Activated naive CD4-positive, alpha-beta T cell (primary cell): ENCODE results near the gene RANBP3L.
"Not testable (repeated sequence)": the region's sequence is repeated elsewhere in the genome, so short reads cannot be mapped to it uniquely, and the experiment has no call there.

Experiments used
- DNase-seq, 4 experiments: peaks; one replicate each; lab custom pipeline; 2025; lab: John Stamatoyannopoulos, UW

RANBP3L gene

DNA sequence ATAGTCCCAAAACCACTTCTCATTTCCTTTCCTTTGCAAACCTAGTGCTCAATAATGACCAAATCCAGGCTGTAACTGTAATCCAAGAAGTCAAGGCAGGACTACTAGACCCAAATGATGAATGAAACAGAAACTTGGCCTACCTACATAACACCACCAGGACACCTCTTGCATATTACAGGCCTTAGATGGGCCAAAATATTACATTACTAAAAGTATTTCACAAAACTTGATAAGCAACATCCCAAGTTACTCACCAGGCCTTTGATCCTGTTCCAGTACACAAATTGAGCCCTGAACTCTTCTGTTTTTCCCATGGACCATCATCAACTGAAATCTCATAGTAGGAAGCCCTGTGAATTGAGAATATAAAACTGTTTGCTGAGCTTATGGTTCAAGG, 94.8 kb downstream of the RANBP3L start:
- DNase-seq: no peak

DNA sequence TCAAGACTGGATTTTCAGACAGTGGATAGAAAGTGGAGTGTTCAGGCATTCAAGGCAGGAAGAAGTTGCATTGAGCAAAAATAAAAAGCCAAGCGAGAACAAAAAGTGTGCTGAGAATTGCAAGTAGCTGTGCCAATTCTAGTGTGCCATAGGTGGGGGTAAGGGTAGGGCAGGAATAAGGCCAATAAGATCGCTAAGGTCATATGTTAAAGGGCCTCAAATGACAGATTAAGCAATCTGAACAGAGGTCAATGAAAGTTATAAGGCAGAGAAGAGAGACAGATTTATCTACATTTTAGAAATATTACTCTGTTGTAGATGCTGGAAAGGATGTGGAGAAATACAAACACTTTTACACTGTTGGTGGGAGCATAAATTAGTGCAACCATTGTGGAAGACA, 96.4 kb downstream of the RANBP3L start:
- DNase-seq: no peak

DNA sequence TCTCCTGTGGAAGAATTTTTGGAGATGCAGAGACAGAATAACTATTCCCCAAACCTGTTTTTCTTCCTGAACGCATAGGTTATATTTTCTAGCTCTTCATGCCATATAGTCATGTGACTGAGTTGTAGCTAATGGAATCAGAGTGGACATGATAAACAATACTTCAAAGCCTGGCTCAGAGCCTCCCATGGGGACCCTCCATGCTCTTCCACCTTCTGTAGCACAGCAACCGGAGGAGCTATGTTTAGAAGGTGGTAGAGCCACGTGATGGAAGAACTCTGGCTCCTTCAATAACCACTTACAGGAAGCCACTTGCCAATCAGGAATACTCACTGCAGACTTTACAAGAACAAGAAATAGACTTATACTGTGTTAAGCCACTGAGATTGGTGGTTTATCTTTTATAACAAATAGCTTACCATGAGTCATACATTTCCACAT, 99.2 kb downstream of the RANBP3L start:
- no peak for DNase-seq

DNA sequence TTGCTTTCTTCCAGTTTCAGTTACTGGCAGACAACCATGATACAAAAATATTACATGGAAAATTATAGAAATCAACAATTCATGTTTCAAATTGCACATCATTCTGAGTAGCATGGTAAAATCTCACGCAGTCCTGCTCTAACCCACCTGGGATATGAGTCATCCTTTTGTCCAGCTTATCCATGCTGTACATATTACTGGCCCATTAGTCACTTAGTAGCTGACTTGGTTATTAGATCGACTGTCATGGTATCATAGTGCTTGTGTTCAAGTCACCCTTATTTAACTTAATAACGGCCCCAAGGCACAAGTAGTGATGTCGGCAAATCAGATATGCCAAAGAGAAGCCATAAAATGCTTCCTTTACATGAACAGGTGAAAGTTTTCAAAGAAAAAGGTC, 101.2 kb downstream of the RANBP3L start:
- DNase-seq: no peak

DNA sequence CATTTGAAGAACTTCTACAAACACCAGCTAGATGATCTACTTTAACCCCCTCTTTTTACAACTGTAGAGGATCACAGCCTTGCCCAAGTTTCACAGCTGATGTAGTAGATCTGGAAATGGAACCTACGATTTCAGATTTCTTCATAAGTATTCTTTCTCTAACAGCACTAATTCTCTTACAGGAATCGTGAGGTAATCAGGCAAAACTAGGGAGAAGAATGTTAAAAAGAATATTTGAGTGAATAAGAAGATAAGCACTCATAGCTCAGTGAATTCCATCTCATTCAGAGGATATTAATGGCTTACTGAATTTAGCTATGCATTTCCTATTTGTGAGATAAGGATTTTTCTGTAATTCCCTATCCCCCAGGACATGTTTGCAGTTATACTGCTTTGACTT, 102.1 kb downstream of the RANBP3L start:
- no peak for DNase-seq

DNA sequence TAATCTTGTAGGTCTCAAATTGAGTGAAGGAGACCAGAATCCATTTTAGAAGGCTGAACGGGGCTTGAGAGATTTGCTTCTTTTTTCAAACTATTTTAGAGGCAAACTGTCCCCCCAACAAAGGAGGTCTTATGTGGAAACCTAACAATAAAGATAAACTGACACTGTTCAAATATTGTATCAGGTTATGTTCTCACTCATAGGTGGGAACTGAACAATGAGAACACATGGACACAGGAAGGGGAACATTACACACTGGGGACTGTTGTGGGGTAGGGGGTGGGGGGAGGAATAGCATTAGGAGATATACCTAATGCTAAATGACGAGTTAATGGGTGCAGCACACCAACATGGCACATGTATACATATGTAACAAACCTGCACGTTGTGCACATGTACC, 102.9 kb downstream of the RANBP3L start:
- DNase-seq: not testable (repeated sequence)
